Subcutaneous abdominal adipose tissue (tissue), 5 donors: ENCODE data around the gene CCDC116.

Experiments
- H3K27ac ChIP-seq: one replicate; pipeline ENCODE4 v1.7.0; 2013; ENCODE audit warnings: low read depth, mild to moderate bottlenecking, inconsistent platforms, low read length, moderate library complexity
- H3K27me3 ChIP-seq, 5 donors: one replicate each; pipeline ENCODE4 v1.7.0; 2013; ENCODE audit warnings: low read length in 5 of 5, inconsistent platforms in 1 of 5; ENCODE audit not compliant: control insufficient read depth in 5 of 5, insufficient read depth in 4 of 5
- H3K36me3 ChIP-seq, 5 donors: one replicate each; pipeline ENCODE4 v1.7.0; 2013; ENCODE audit warnings: low read length in 5 of 5; ENCODE audit not compliant: control insufficient read depth in 5 of 5, insufficient read depth in 5 of 5
- H3K4me1 ChIP-seq, 5 donors: one replicate each; pipeline ENCODE4 v1.7.0; 2013; ENCODE audit warnings: low read length in 5 of 5, mild to moderate bottlenecking in 3 of 5, moderate library complexity in 1 of 5; ENCODE audit not compliant: control insufficient read depth in 5 of 5, insufficient read depth in 5 of 5
- H3K4me3 ChIP-seq, 5 donors: one replicate each; pipeline ENCODE4 v1.7.0; 2013; ENCODE audit warnings: low read length in 5 of 5, low read depth in 1 of 5
- H3K9ac ChIP-seq, 5 donors: one replicate each; pipeline ENCODE4 v1.7.0; 2013; ENCODE audit warnings: low read length in 5 of 5, mild to moderate bottlenecking in 4 of 5, moderate library complexity in 3 of 5
- H3K9me3 ChIP-seq, 5 donors: one replicate each; pipeline ENCODE4 v1.7.0; 2013; ENCODE audit warnings: low read length in 5 of 5; ENCODE audit not compliant: control insufficient read depth in 5 of 5
- donor health status: healthy.
- donor health status: healthy.
- donor health status: healthy.
- donor health status: healthy.
- donor health status: healthy.

Gene CCDC116

GRCh38 chr22:21681566-21682370 is 49.2 kb downstream of the CCDC116 start:
- peaks cover 0 to 7% (median 5%) of the 10 kb centered on the region in 5 donors for H3K4me1 ChIP-seq
- H3K4me3 ChIP-seq = no peak overlapping the region
- H3K9me3 ChIP-seq = no peaks in the 10 kb centered on the region
- no peaks in the 10 kb centered on the region for H3K27me3 ChIP-seq
- peaks cover 0 to 62% (median 54%) of the 10 kb centered on the region in 5 donors for H3K36me3 ChIP-seq
- H3K9ac ChIP-seq = no peak overlapping the region
- H3K27ac ChIP-seq = no peak overlapping the region

- no peaks in the 10 kb centered on the region for H3K27me3 ChIP-seq
- H3K36me3 ChIP-seq = peaks cover 0 to 67% (median 61%) of the 10 kb centered on the region in 5 donors
- no peak overlapping the region for H3K27ac ChIP-seq
- H3K9me3 ChIP-seq = no peaks in the 10 kb centered on the region
- peaks cover 0 to 5% (median 4%) of the 10 kb centered on the region in 5 donors for H3K4me1 ChIP-seq
- H3K9ac ChIP-seq = no peak overlapping the region
- no peak overlapping the region for H3K4me3 ChIP-seq
These were observed 50.0 kb downstream of the CCDC116 start for GRCh38 chr22:21682385-21683175.

- no peaks in the 10 kb centered on the region for H3K9me3 ChIP-seq
- no peak overlapping the region for H3K4me3 ChIP-seq
- no peak overlapping the region for H3K27ac ChIP-seq
- H3K27me3 ChIP-seq = no peaks in the 10 kb centered on the region
- no peaks in the 10 kb centered on the region for H3K4me1 ChIP-seq
- H3K36me3 ChIP-seq = peaks cover 0 to 72% (median 67%) of the 10 kb centered on the region in 5 donors
- no peak overlapping the region for H3K9ac ChIP-seq
These were observed 50.8 kb downstream of the CCDC116 start for GRCh38 chr22:21683401-21683811.

DNA sequence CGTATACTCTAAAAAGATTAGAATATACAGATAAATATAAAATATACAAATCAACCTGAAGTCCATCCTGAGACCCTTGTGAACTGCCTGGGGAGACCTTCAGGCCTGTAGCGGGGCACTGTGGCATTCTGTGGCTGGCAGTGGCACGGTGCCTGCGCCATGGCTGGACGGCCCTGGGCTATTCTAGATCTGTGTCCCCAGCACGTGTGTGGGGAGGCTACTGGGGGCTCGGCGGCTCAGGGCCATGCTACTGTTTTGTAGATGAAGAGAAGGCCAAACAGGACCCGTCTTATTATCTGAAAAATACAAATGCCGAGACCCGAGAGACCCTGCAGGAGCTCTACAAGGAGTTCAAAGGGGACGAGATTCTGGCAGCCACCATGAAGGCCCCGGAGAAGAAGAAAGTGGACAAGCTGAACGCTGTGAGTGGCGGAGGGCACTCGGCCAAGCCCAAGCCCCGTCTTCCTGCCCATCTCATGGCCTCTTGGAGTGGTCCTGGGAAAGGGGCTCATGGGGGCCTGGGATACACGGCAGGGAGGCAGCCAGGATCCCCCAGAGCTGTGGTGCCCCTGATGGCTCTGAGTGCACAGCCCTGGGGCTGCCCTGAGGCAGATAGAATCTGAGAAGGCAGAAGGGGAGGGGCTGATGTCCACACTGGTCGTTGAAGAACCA is 52.1 kb downstream of the CCDC116 start:
- Histone ChIP-seq H3K27ac (no peak overlapping the region), H3K4me1 (no peaks in the 10 kb centered on the region), H3K27me3 (no peaks in the 10 kb centered on the region), H3K36me3 (peaks cover 0 to 81% (median 76%) of the 10 kb centered on the region in 5 donors), H3K9ac (no peak overlapping the region), H3K4me3 (no peak overlapping the region), H3K9me3 (no peaks in the 10 kb centered on the region)

DNA sequence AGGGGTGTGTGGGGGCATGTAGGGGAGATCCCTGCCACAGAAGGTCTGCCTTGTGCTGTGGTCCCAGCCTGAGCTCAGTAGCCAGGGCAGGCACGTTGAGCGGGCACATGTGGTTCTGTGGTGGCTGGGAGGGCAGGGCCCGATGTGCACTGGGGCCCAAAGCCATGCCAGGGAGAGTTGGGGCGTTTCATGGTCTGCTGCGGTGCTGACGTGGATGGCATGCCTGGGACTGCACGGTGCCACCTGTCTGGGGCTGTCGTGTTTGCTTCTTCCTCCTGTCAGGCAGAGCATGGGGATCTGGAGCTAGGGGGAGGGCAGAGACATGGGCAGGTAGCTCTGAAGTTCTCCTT is 52.6 kb downstream of the CCDC116 start:
- Histone ChIP-seq H3K27ac (no peak overlapping the region), H3K4me1 (peaks cover 0 to under 1% (median 0%) of the 10 kb centered on the region in 5 donors), H3K36me3 (peaks cover 0 to 84% (median 75%) of the 10 kb centered on the region in 5 donors)

GRCh38 chr22:21686193-21686608 is 53.6 kb downstream of the CCDC116 start:
- peaks cover 0 to 87% (median 75%) of the 10 kb centered on the region in 5 donors for H3K36me3 ChIP-seq
- no peak overlapping the region for H3K4me3 ChIP-seq
- peaks cover 0 to 1% (median 0%) of the 10 kb centered on the region in 5 donors for H3K4me1 ChIP-seq
- H3K9ac ChIP-seq = no peak overlapping the region
- H3K27me3 ChIP-seq = no peaks in the 10 kb centered on the region
- no peak overlapping the region for H3K27ac ChIP-seq
- H3K9me3 ChIP-seq = no peaks in the 10 kb centered on the region

More for the DNA sequence above, 52.6 kb downstream of the CCDC116 start:
- no peak overlapping the region for H3K4me3 ChIP-seq
- H3K9me3 ChIP-seq = no peaks in the 10 kb centered on the region
- H3K27me3 ChIP-seq = no peaks in the 10 kb centered on the region
- H3K9ac ChIP-seq = no peak overlapping the region
